ENCODE results near the gene ACMSD.

- TF ChIP-seq, protein P1, sequence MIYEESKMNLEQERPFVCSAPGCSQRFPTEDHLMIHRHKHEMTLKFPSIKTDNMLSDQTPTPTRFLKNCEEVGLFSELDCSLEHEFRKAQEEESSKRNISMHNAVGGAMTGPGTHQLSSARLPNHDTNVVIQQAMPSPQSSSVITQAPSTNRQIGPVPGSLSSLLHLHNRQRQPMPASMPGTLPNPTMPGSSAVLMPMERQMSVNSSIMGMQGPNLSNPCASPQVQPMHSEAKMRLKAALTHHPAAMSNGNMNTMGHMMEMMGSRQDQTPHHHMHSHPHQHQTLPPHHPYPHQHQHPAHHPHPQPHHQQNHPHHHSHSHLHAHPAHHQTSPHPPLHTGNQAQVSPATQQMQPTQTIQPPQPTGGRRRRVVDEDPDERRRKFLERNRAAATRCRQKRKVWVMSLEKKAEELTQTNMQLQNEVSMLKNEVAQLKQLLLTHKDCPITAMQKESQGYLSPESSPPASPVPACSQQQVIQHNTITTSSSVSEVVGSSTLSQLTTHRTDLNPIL (CRISPR knock-in tag; IDR thresholded peaks at IDR 0.05) = no peak
- TF ChIP-seq ZBTB11 (CRISPR knock-in tag; IDR thresholded peaks at IDR 0.05) = no peak
- TF ChIP-seq, protein P2, sequence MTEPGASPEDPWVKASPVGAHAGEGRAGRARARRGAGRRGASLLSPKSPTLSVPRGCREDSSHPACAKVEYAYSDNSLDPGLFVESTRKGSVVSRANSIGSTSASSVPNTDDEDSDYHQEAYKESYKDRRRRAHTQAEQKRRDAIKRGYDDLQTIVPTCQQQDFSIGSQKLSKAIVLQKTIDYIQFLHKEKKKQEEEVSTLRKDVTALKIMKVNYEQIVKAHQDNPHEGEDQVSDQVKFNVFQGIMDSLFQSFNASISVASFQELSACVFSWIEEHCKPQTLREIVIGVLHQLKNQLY (CRISPR knock-in tag; conservative IDR thresholded peaks at IDR 0.05) = no peak
- no peak for TF ChIP-seq CTCF (IDR thresholded peaks at IDR 0.05 in 2 of 3, conservative IDR thresholded peaks at IDR 0.05 in 1 of 3; ENCODE audit: insufficient read depth in 2 of 3, low read depth in 1 of 3, low read length in 3 of 3)
Measured at GRCh38 chr2:134919341-134920210, 81.2 kb downstream of the ACMSD start.
